Activated CD4-positive, alpha-beta T cell treated with anti-CD3 and anti-CD28 coated beads, Interleukin-2, amount 10 ng/mL, durations not matched to agents 7 days and 5 days (primary cell): Measurements from ENCODE around the gene INSRR. TPM values are rescaled to one million over a fixed set of nuclear protein-coding genes. Genes with fewer than 3 reads are reported as not detected.

Experiments used
- CTCF ChIA-PET: fragments of 350-600 bp; sonication (Branson Sonifier 250); formaldehyde crosslinking; loops from one replicate; lab custom pipeline; 2021; ENCODE audit warnings: antibody characterized with exemption; lab: Charles Lee
- POLR2A ChIA-PET: fragments of 350-600 bp; sonication (Branson Sonifier 250); formaldehyde crosslinking; loops from one replicate; lab custom pipeline; 2021; ENCODE audit warnings: antibody characterized with exemption; lab: Charles Lee
- DNase-seq: peaks from one replicate; pipeline ENCODE4 v3.0.0-alpha.2; 2020
- H3K27ac Mint-ChIP-seq: one replicate; pipeline ENCODE4 v1.8.0; 2021; ENCODE audit warnings: mild to moderate bottlenecking, moderate library complexity, mixed read lengths
- H3K27me3 Mint-ChIP-seq: one replicate; pipeline ENCODE4 v1.8.0; 2021; ENCODE audit warnings: mixed read lengths
- H3K36me3 Mint-ChIP-seq: one replicate; pipeline ENCODE4 v1.8.0; 2021; ENCODE audit warnings: low read depth, mixed read lengths
- H3K4me1 Mint-ChIP-seq: one replicate; pipeline ENCODE4 v1.8.0; 2021; ENCODE audit warnings: mixed read lengths
- H3K4me3 Mint-ChIP-seq: one replicate; pipeline ENCODE4 v1.8.0; 2021; ENCODE audit warnings: mild to moderate bottlenecking, moderate library complexity, mixed read lengths
- H3K9me3 Mint-ChIP-seq: one replicate; pipeline ENCODE4 v1.8.0; 2021; ENCODE audit warnings: mixed read lengths
- total RNA-seq, 2 experiments: library from RNA; stranded (reverse); gene quantifications; one replicate each; pipeline ENCODE4 v1.2.3, GENCODE V29; 2021

INSRR gene
- total RNA-seq, 2 experiments from 2014 or later, result 0.05 TPM; not detected in 1

DNA sequence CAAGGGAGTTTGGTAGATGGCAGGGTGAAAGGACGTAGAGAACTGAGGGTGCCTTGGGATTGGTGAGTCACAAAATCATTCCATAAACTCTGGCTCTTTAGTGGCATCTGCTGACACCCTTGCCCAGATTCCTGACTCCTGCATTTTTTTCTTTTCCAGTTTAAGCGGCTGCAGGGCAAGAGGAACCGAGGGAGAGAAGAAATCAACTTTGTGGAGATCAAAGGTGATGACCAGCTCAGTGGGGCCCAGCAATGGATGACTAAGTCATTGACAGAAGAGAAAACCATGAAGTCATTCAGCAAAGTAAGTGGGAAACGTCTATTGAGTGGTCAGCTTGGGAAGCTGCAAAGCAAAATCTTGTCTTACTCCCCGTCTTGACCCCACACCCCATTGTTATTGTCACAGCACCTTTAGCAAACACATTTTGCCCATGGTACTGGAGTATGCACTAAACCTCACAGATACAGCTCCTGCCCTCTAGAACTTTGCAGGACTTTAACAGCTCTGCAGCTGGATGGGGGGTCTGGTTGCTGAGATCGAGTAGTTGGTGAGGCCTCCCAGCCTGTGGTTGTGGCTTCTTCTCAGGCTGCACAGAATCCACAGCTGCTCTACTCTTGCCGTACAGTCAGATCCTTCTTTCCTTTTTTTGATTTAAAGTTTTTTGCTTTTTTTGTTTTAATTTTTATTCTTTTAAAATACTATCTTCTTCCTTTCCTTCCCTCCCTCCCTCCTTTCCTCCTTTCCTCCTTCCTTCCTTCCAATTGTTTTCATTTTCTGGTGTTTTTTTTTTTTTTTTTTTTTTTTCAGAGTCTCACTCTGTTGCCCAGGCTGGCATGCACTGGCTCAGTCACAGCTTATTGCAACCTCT, 64.2 kb downstream of the INSRR start:
- H3K4me3 Mint-ChIP-seq, result no peak overlapping the region
- H3K36me3 Mint-ChIP-seq, result peaks cover 57% of the 10 kb centered on the region
- H3K27ac Mint-ChIP-seq, result no peak overlapping the region
- peaks cover 4% of the 10 kb centered on the region for H3K4me1 Mint-ChIP-seq
- ChIA-PET CTCF (interaction anchor here (2.0 to 21.9 kb wide), 2 partner anchors 64 to 89 kb away, joined by 4 to 247 read pairs; partner anchors contain the start of genes INSRR and NTRK1), POLR2A (no interaction called here)
- no peaks in the 10 kb centered on the region for H3K27me3 Mint-ChIP-seq
- H3K9me3 Mint-ChIP-seq, result no peaks in the 10 kb centered on the region
- DNase-seq, result no peak

Other genes with a start within 250 kb of the INSRR start
- gene HAPLN2, start 239.7 kb downstream of the INSRR start, total RNA-seq, result under 1 TPM in 1 of 2 experiments, not detected in 1; 0.62 TPM
- gene BCAN, start 217.0 kb downstream of the INSRR start, total RNA-seq, result not detected
- gene NES, start 181.7 kb downstream of the INSRR start, total RNA-seq, result not detected
- 1 to 10 TPM in 1 of 2 experiments, under 1 TPM in 1; 0.77 to 1.1 TPM for gene CRABP2, start 153.5 kb downstream of the INSRR start, total RNA-seq
- 10 to 100 TPM; 26.2 to 29.7 TPM for gene METTL25B, start 130.6 kb downstream of the INSRR start, total RNA-seq
- gene ISG20L2, start 130.4 kb downstream of the INSRR start, total RNA-seq, result 10 to 100 TPM; 47.0 to 58.0 TPM
- 10 to 100 TPM; 50.4 to 54.7 TPM for gene MRPL24, start 118.0 kb downstream of the INSRR start, total RNA-seq
- 100 to 1,000 TPM; 288 to 301 TPM for gene HDGF, start 107.4 kb downstream of the INSRR start, total RNA-seq
- 10 to 100 TPM; 70.6 to 87.7 TPM for gene PRCC, start 91.6 kb downstream of the INSRR start, total RNA-seq
- gene SH2D2A, start 42.3 kb downstream of the INSRR start, total RNA-seq, result 10 to 100 TPM; 56.3 to 63.5 TPM
- gene NTRK1, start 1.7 kb upstream of the INSRR start, total RNA-seq, result 1 to 10 TPM; 1.9 to 2.0 TPM
- gene PEAR1, start 34.6 kb upstream of the INSRR start, total RNA-seq, result under 1 TPM; 0.07 to 0.15 TPM
- not detected for gene LRRC71, start 61.5 kb upstream of the INSRR start, total RNA-seq
- 10 to 100 TPM; 33.9 to 38.5 TPM for gene ARHGEF11, start 186.6 kb upstream of the INSRR start, total RNA-seq
- gene ETV3L, start 240.7 kb upstream of the INSRR start, total RNA-seq, result not detected